ENCODE measurements around the gene TACO1.

- TF ChIP-seq POLR2AphosphoS5 (IDR thresholded peaks at IDR 0.05; ENCODE audit: borderline replicate concordance, low read depth, low read length) (no peak), EZH2 (IDR thresholded peaks at IDR 0.05) (no peak), FOXP2 (optimal IDR thresholded peaks at IDR 0.05; ENCODE audit: control extremely low read depth, extremely low read length, insufficient read depth) (no peak)
Observed at GRCh38 chr17:63568563-63568962, 32.1 kb upstream of the TACO1 start.

Data from SK-N-MC (cell line).